NCI-H2196 treated with DMSO at 0.1 percent for 48 hours (cell line): ENCODE measurements around the gene SIGLEC15.

Experiments used
- DNase-seq: peaks from one replicate; lab custom pipeline; 2025; ENCODE audit not compliant: unreplicated experiment; lab: John Stamatoyannopoulos, UW

Gene SIGLEC15

GRCh38 chr18:45874491-45875184, 49.2 kb downstream of the SIGLEC15 start:
- no peak for DNase-seq

- DNase-seq: no peak
Observed at GRCh38 chr18:45876161-45876560, 50.7 kb downstream of the SIGLEC15 start.

- DNase-seq: no peak
Observed at GRCh38 chr18:45877403-45877802, 51.9 kb downstream of the SIGLEC15 start.

- DNase-seq: peak; percentile 66
Observed at GRCh38 chr18:45879681-45880655, 54.5 kb downstream of the SIGLEC15 start.

GRCh38 chr18:45880876-45881558, 55.5 kb downstream of the SIGLEC15 start:
- no peak for DNase-seq

- no peak for DNase-seq
Observed at GRCh38 chr18:45887585-45887984, 62.1 kb downstream of the SIGLEC15 start.

GRCh38 chr18:45889419-45890064, 64.1 kb downstream of the SIGLEC15 start:
- DNase-seq: no peak

- DNase-seq: no peak
Observed at GRCh38 chr18:45890606-45891005, 65.1 kb downstream of the SIGLEC15 start.

GRCh38 chr18:45891806-45892205, 66.3 kb downstream of the SIGLEC15 start:
- no peak for DNase-seq
